ENCODE results near the gene PRDM13. TPM values are rescaled to one million over a fixed set of nuclear protein-coding genes. Genes with fewer than 3 reads are reported as not detected.
A peak's percentile ranks its signal among the peaks of the same experiment; 100 is the strongest.

The PRDM13 gene
- total and polyA plus RNA-seq, 5 donors from 2014 or later: not detected

GRCh38 chr6:99605074-99605734 lies 1.4 kb upstream of the PRDM13 start:
- H3K27me3 ChIP-seq (ENCODE audit: control insufficient read depth, insufficient read depth, low read length): peaks cover 75% of the 10 kb centered on the region
- Mint-ChIP-seq H3K4me3 (peak overlapping the region in 3 of 4 donors; percentile 13 to 70 (median 70)), H3K27ac (no peak overlapping the region), H3K36me3 (no peaks in the 10 kb centered on the region), H3K4me1 (peaks cover 20 to 44% (median 24%) of the 10 kb centered on the region in 4 donors), H3K27me3 (peaks cover 100% of the 10 kb centered on the region), H3K9me3 (peaks cover 0 to 16% (median 1%) of the 10 kb centered on the region in 7 donors)
- ATAC-seq (ENCODE audit: low read depth in 2 of 2): no peak
- H3K27ac ChIP-seq (ENCODE audit: insufficient read depth, low read length, poor library complexity, severe bottlenecking): no peak overlapping the region
- H3K36me3 ChIP-seq (ENCODE audit: control insufficient read depth, insufficient read depth, low read length): no peaks in the 10 kb centered on the region
- H3K4me3 ChIP-seq (ENCODE audit: low read depth, low read length): no peak overlapping the region
- no peak for DNase-seq
- peaks cover 3 to 5% of the 10 kb centered on the region in 2 experiments for H3K9me3 ChIP-seq (ENCODE audit: control insufficient read depth in 2 of 2, low read length in 2 of 2)
- peaks cover 32% of the 10 kb centered on the region for H3K4me1 ChIP-seq (ENCODE audit: control insufficient read depth, insufficient read depth, low read length, poor library complexity, severe bottlenecking)

- H3K9me3 ChIP-seq (ENCODE audit: control insufficient read depth in 2 of 2, low read length in 2 of 2): peaks cover 3 to 5% of the 10 kb centered on the region in 2 experiments
- peaks cover 75% of the 10 kb centered on the region for H3K27me3 ChIP-seq (ENCODE audit: control insufficient read depth, insufficient read depth, low read length)
- peaks cover 32% of the 10 kb centered on the region for H3K4me1 ChIP-seq (ENCODE audit: control insufficient read depth, insufficient read depth, low read length, poor library complexity, severe bottlenecking)
- Mint-ChIP-seq H3K4me1 (peaks cover 25 to 49% (median 31%) of the 10 kb centered on the region in 4 donors), H3K9me3 (peaks cover 0 to 15% (median 1%) of the 10 kb centered on the region in 7 donors), H3K27me3 (peaks cover 100% of the 10 kb centered on the region), H3K4me3 (peak overlapping the region in 2 of 4 donors; percentile 15 to 40), H3K36me3 (no peaks in the 10 kb centered on the region), H3K27ac (peak overlapping the region in 1 of 3 donors; percentile 20)
- H3K36me3 ChIP-seq (ENCODE audit: control insufficient read depth, insufficient read depth, low read length): no peaks in the 10 kb centered on the region
- DNase-seq (no peak), ATAC-seq (ENCODE audit: low read depth in 2 of 2) (no peak)
- no peak overlapping the region for H3K4me3 ChIP-seq (ENCODE audit: low read depth, low read length)
- H3K27ac ChIP-seq (ENCODE audit: insufficient read depth, low read length, poor library complexity, severe bottlenecking): no peak overlapping the region
Observed at GRCh38 chr6:99605911-99606655, 550 bp upstream of the PRDM13 start.

- Mint-ChIP-seq H3K9me3 (peaks cover 0 to 16% (median 1%) of the 10 kb centered on the region in 7 donors), H3K36me3 (no peaks in the 10 kb centered on the region), H3K27me3 (peaks cover 100% of the 10 kb centered on the region), H3K4me1 (peaks cover 23 to 47% (median 30%) of the 10 kb centered on the region in 4 donors), H3K4me3 (peak overlapping the region in 1 of 4 donors; percentile 47), H3K27ac (no peak overlapping the region)
- no peak for DNase-seq
- Histone ChIP-seq H3K4me1 (ENCODE audit: control insufficient read depth, insufficient read depth, low read length, poor library complexity, severe bottlenecking) (peaks cover 29% of the 10 kb centered on the region), H3K27ac (ENCODE audit: insufficient read depth, low read length, poor library complexity, severe bottlenecking) (no peak overlapping the region), H3K36me3 (ENCODE audit: control insufficient read depth, insufficient read depth, low read length) (no peaks in the 10 kb centered on the region), H3K4me3 (ENCODE audit: low read depth, low read length) (no peak overlapping the region), H3K27me3 (ENCODE audit: control insufficient read depth, insufficient read depth, low read length) (peaks cover 75% of the 10 kb centered on the region), H3K9me3 (ENCODE audit: control insufficient read depth in 2 of 2, low read length in 2 of 2) (peaks cover 3 to 5% of the 10 kb centered on the region in 2 experiments)
- no peak for ATAC-seq (ENCODE audit: low read depth in 2 of 2)
Observed at GRCh38 chr6:99607416-99608036, 893 bp downstream of the PRDM13 start.

- Mint-ChIP-seq H3K27me3 (peaks cover 98% of the 10 kb centered on the region), H3K4me3 (peak overlapping the region in 2 of 4 donors; percentile 47 to 54), H3K36me3 (no peaks in the 10 kb centered on the region), H3K4me1 (peaks cover 19 to 48% (median 27%) of the 10 kb centered on the region in 4 donors), H3K9me3 (peaks cover 0 to 12% (median 1%) of the 10 kb centered on the region in 7 donors), H3K27ac (no peak overlapping the region)
- H3K9me3 ChIP-seq (ENCODE audit: control insufficient read depth in 2 of 2, low read length in 2 of 2): peaks cover 3 to 9% of the 10 kb centered on the region in 2 experiments
- H3K4me3 ChIP-seq (ENCODE audit: low read depth, low read length): no peak overlapping the region
- H3K27ac ChIP-seq (ENCODE audit: insufficient read depth, low read length, poor library complexity, severe bottlenecking): no peak overlapping the region
- H3K36me3 ChIP-seq (ENCODE audit: control insufficient read depth, insufficient read depth, low read length): no peaks in the 10 kb centered on the region
- H3K4me1 ChIP-seq (ENCODE audit: control insufficient read depth, insufficient read depth, low read length, poor library complexity, severe bottlenecking): peaks cover 27% of the 10 kb centered on the region
- DNase-seq: no peak
- ATAC-seq (ENCODE audit: low read depth in 2 of 2): no peak
- H3K27me3 ChIP-seq (ENCODE audit: control insufficient read depth, insufficient read depth, low read length): peaks cover 73% of the 10 kb centered on the region
Observed at GRCh38 chr6:99608059-99608885, 1.6 kb downstream of the PRDM13 start.

- Mint-ChIP-seq H3K4me3 (peak overlapping the region in 3 of 4 donors; percentile 13 to 57 (median 47)), H3K9me3 (peaks cover 0 to 12% (median 1%) of the 10 kb centered on the region in 7 donors), H3K4me1 (peaks cover 18 to 41% (median 24%) of the 10 kb centered on the region in 4 donors), H3K27me3 (peaks cover 91% of the 10 kb centered on the region), H3K27ac (no peak overlapping the region), H3K36me3 (no peaks in the 10 kb centered on the region)
- DNase-seq: no peak
- H3K4me1 ChIP-seq (ENCODE audit: control insufficient read depth, insufficient read depth, low read length, poor library complexity, severe bottlenecking): peaks cover 26% of the 10 kb centered on the region
- ATAC-seq (ENCODE audit: low read depth in 2 of 2): no peak
- H3K36me3 ChIP-seq (ENCODE audit: control insufficient read depth, insufficient read depth, low read length): no peaks in the 10 kb centered on the region
- H3K9me3 ChIP-seq (ENCODE audit: control insufficient read depth in 2 of 2, low read length in 2 of 2): peaks cover 3 to 9% of the 10 kb centered on the region in 2 experiments
- H3K4me3 ChIP-seq (ENCODE audit: low read depth, low read length): no peak overlapping the region
- peaks cover 71% of the 10 kb centered on the region for H3K27me3 ChIP-seq (ENCODE audit: control insufficient read depth, insufficient read depth, low read length)
- no peak overlapping the region for H3K27ac ChIP-seq (ENCODE audit: insufficient read depth, low read length, poor library complexity, severe bottlenecking)
Observed at GRCh38 chr6:99608886-99609482, 2.4 kb downstream of the PRDM13 start.

GRCh38 chr6:99609905-99610489 lies 3.4 kb downstream of the PRDM13 start:
- Histone ChIP-seq H3K36me3 (ENCODE audit: control insufficient read depth, insufficient read depth, low read length) (no peaks in the 10 kb centered on the region), H3K27ac (ENCODE audit: insufficient read depth, low read length, poor library complexity, severe bottlenecking) (no peak overlapping the region), H3K27me3 (ENCODE audit: control insufficient read depth, insufficient read depth, low read length) (peaks cover 70% of the 10 kb centered on the region), H3K4me3 (ENCODE audit: low read depth, low read length) (no peak overlapping the region), H3K4me1 (ENCODE audit: control insufficient read depth, insufficient read depth, low read length, poor library complexity, severe bottlenecking) (peaks cover 27% of the 10 kb centered on the region), H3K9me3 (ENCODE audit: control insufficient read depth in 2 of 2, low read length in 2 of 2) (peaks cover 3 to 9% of the 10 kb centered on the region in 2 experiments)
- no peak for DNase-seq
- Mint-ChIP-seq H3K27me3 (peaks cover 87% of the 10 kb centered on the region), H3K27ac (peak overlapping the region in 1 of 3 donors; percentile 66), H3K36me3 (no peaks in the 10 kb centered on the region), H3K4me1 (peaks cover 16 to 38% (median 18%) of the 10 kb centered on the region in 4 donors), H3K4me3 (peak overlapping the region in 1 of 4 donors; percentile 61), H3K9me3 (peaks cover 0 to 14% (median 1%) of the 10 kb centered on the region in 7 donors)
- ATAC-seq (ENCODE audit: low read depth in 2 of 2): no peak

All from CD4-positive, CD25-positive, alpha-beta regulatory T cell (primary cell).